GM23338 (cell line): ENCODE measurements around the gene BRAP. TPM values are rescaled to one million over a fixed set of nuclear protein-coding genes. Genes with fewer than 3 reads are reported as not detected.
"Not testable (repeated sequence)": the region's sequence is repeated elsewhere in the genome, so short reads cannot be mapped to it uniquely, and the experiment has no call there.

ENCODE experiments used
- ATAC-seq: fragments of 200-7000 bp; cut with Tn5 transposase; 3 replicates; pipeline ENCODE4 v1.9.1; 2020
- DNase-seq: peaks from one replicate; pipeline ENCODE4 v3.0.0-alpha.2; 2015; ENCODE audit warnings: low spot score
- H2AFZ ChIP-seq: fragments of 200-600 bp; sonication (generic); 2 replicates; pipeline ENCODE4 v1.8.0; 2016; ENCODE audit warnings: antibody characterized with exemption, mild to moderate bottlenecking, moderate library complexity
- H3F3A ChIP-seq: fragments of 200-600 bp; sonication (generic); replicated peaks from 2 replicates; pipeline ENCODE4 v1.8.0; 2017; ENCODE audit warnings: antibody characterized with exemption, mixed run types, low read depth
- H3K27ac ChIP-seq: fragments of 200-600 bp; sonication (generic); 2 replicates; pipeline ENCODE4 v1.6.1; 2016; ENCODE audit warnings: low read depth
- H3K27me3 ChIP-seq: fragments of 200-600 bp; sonication (generic); 2 replicates; pipeline ENCODE4 v1.8.0; 2016; ENCODE audit warnings: mild to moderate bottlenecking, mixed run types, moderate library complexity; ENCODE audit not compliant: insufficient read depth
- H3K36me3 ChIP-seq: fragments of 200-600 bp; sonication (generic); 2 replicates; pipeline ENCODE4 v1.8.0; 2016; ENCODE audit warnings: mild to moderate bottlenecking; ENCODE audit not compliant: insufficient read depth
- H3K4me1 ChIP-seq: fragments of 200-600 bp; sonication (generic); 2 replicates; pipeline ENCODE4 v1.8.0; 2016; ENCODE audit warnings: mild to moderate bottlenecking, moderate library complexity; ENCODE audit not compliant: insufficient read depth
- H3K4me2 ChIP-seq: fragments of 200-600 bp; sonication (generic); 2 replicates; pipeline ENCODE4 v1.7.1; 2017; ENCODE audit warnings: mixed run types
- H3K4me3 ChIP-seq: fragments of 200-600 bp; sonication (generic); 2 replicates; pipeline ENCODE4 v1.6.1; 2016; ENCODE audit warnings: mixed run types
- H3K79me2 ChIP-seq: fragments of 200-600 bp; sonication (generic); replicated peaks from 2 replicates; pipeline ENCODE4 v1.8.0; 2017; ENCODE audit warnings: mild to moderate bottlenecking; ENCODE audit not compliant: insufficient read depth
- H3K9me2 ChIP-seq: fragments of 200-600 bp; sonication (generic); 2 replicates; pipeline ENCODE4 v1.8.0; 2017; ENCODE audit not compliant: insufficient read depth
- H4K20me1 ChIP-seq: fragments of 200-600 bp; sonication (generic); replicated peaks from 2 replicates; pipeline ENCODE4 v1.8.0; 2017; ENCODE audit warnings: mild to moderate bottlenecking; ENCODE audit not compliant: insufficient read depth
- H3K27ac Mint-ChIP-seq: 2 replicates; pipeline ENCODE4 v1.8.0; 2020; ENCODE audit warnings: inconsistent platforms, mild to moderate bottlenecking, moderate library complexity, mixed read lengths
- H3K27me3 Mint-ChIP-seq: 3 replicates; pipeline ENCODE4 v1.8.0; 2022; ENCODE audit warnings: low read depth, mild to moderate bottlenecking, moderate library complexity, mixed read lengths, inconsistent platforms; ENCODE audit not compliant: insufficient read depth, poor library complexity
- H3K36me3 Mint-ChIP-seq: 3 replicates; pipeline ENCODE4 v1.8.0; 2021; ENCODE audit warnings: low read depth, mild to moderate bottlenecking, inconsistent platforms, moderate library complexity, mixed read lengths
- H3K4me1 Mint-ChIP-seq: 3 replicates; pipeline ENCODE4 v1.8.0; 2020; ENCODE audit warnings: mild to moderate bottlenecking, inconsistent platforms, mixed read lengths
- H3K4me3 Mint-ChIP-seq: 3 replicates; pipeline ENCODE4 v1.8.0; 2021; ENCODE audit warnings: moderate library complexity, mild to moderate bottlenecking, inconsistent platforms, mixed read lengths
- H3K9me3 Mint-ChIP-seq: 3 replicates; pipeline ENCODE4 v1.8.0; 2020; ENCODE audit warnings: moderate library complexity, mild to moderate bottlenecking, inconsistent platforms, mixed read lengths
- CREB1 ChIP-seq: fragments of 250-450 bp; sonication (Bioruptor Pico); IDR thresholded peaks from 2 replicates; pipeline ENCODE4 v1.5.0; 2020; ENCODE audit warnings: low read depth, mild to moderate bottlenecking, moderate library complexity
- EZH2phosphoT487 ChIP-seq: fragments of 200-600 bp; sonication (generic); IDR thresholded peaks from one replicate; pipeline ENCODE4 v1.8.1; 2018; ENCODE audit warnings: antibody characterized with exemption; ENCODE audit not compliant: unreplicated experiment
- NANOG ChIP-seq: IDR thresholded peaks from 2 replicates; pipeline ENCODE4 v1.6.1; 2016; ENCODE audit warnings: antibody characterized with exemption, borderline replicate concordance
- REST ChIP-seq: IDR thresholded peaks from one replicate; pipeline ENCODE4 v1.6.1; 2018; ENCODE audit warnings: antibody characterized with exemption; ENCODE audit not compliant: unreplicated experiment
- ZNF462 ChIP-seq: fragments of 250-450 bp; sonication (Bioruptor Pico); IDR thresholded peaks from 2 replicates; pipeline ENCODE4 v1.5.0; 2020; ENCODE audit warnings: mild to moderate bottlenecking, moderate library complexity
- polyA plus RNA-seq: library from polyadenylated mRNA; unstranded; fragments of >200 nt; fragmentation: Nextera tagmentation; extraction: Ambion mirVana; gene quantifications from 2 replicates; pipeline ENCODE4 v1.2.1, GENCODE V29; 2016
- total RNA-seq: library from RNA; depleted of rRNA; stranded (reverse); fragments of >200 nt; shearing (Covaris generic); gene quantifications from 2 replicates; pipeline ENCODE4 v1.2.3, GENCODE V29; 2014

Gene BRAP
- total and polyA plus RNA-seq, 2 experiments from 2014 or later: 14.9 to 19.4 TPM

DNA sequence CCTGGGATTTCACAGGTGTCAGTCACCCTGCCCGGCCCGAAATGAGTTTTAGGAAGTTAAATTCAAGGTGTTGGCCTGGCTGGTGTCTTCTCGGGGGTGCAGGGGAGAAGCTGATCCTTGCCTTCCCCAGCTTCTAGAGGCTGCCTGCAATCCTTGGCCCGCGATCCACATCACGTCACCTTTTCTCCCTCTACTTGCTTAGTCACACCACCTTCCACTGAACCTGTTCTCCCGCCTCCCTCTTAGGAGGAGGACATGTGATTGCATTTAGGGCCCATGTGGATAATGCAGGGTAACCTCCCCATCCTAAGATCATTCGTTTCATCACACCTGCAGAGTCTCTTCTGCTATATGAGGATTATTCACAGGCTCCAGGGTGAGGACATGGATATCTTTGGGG, 61.2 kb downstream of the BRAP start (continued):
- no peak for TF ChIP-seq REST
- TF ChIP-seq CREB1 (CRISPR knock-in tag): no peak

- H3K4me3 ChIP-seq, H3K79me2 ChIP-seq, H3K4me1 ChIP-seq, H3K9me2 ChIP-seq, ATAC-seq, H2AFZ ChIP-seq, H3K27ac Mint-ChIP-seq, H3K9me3 Mint-ChIP-seq, H3K36me3 ChIP-seq, DNase-seq, H3F3A ChIP-seq, H3K27ac ChIP-seq, H3K36me3 Mint-ChIP-seq, H3K27me3 ChIP-seq, H3K4me3 Mint-ChIP-seq, H3K4me2 ChIP-seq, H3K4me1 Mint-ChIP-seq, H4K20me1 ChIP-seq: not testable (repeated sequence)
- peaks cover 12% of the 10 kb centered on the region for H3K27me3 Mint-ChIP-seq
Measured at GRCh38 chr12:111617841-111618240, 67.9 kb downstream of the BRAP start.

- no peak overlapping the region for H2AFZ ChIP-seq
- H3K4me3 Mint-ChIP-seq: no peak overlapping the region
- H3K9me3 Mint-ChIP-seq: no peaks in the 10 kb centered on the region; the same call in 2 of the 3 replicates
- no peak overlapping the region for H3K27ac Mint-ChIP-seq
- no peaks in the 10 kb centered on the region for H4K20me1 ChIP-seq
- H3K27me3 ChIP-seq: no peaks in the 10 kb centered on the region
- H3K4me1 ChIP-seq: no peaks in the 10 kb centered on the region
- no peak overlapping the region for H3K4me2 ChIP-seq
- no peaks in the 10 kb centered on the region for H3K36me3 Mint-ChIP-seq
- H3K79me2 ChIP-seq: no peaks in the 10 kb centered on the region
- DNase-seq (no peak), ATAC-seq (no peak)
- H3K4me3 ChIP-seq: no peak overlapping the region
- no peaks in the 10 kb centered on the region for H3K36me3 ChIP-seq
- H3K4me1 Mint-ChIP-seq: no peaks in the 10 kb centered on the region
- H3K9me2 ChIP-seq: no peaks in the 10 kb centered on the region
- H3F3A ChIP-seq: no peaks in the 10 kb centered on the region
- H3K27me3 Mint-ChIP-seq: peaks cover 7% of the 10 kb centered on the region
- H3K27ac ChIP-seq: no peak overlapping the region
- TF ChIP-seq EZH2phosphoT487 (no peak), NANOG (no peak), ZNF462 (CRISPR knock-in tag) (no peak), REST (no peak)
Measured at GRCh38 chr12:111616177-111616623, 69.6 kb downstream of the BRAP start.
